Thyroid gland (tissue), 4 donors: ENCODE data around the gene OR14I1.

Experiments used
- CTCF ChIP-seq, 6 experiments: fragments of 200-600 bp in 3 of 6; fragments of 450-650 bp in 3 of 6; sonication (generic) in 3 of 6; IDR thresholded peaks; one replicate each; pipeline ENCODE4 v1.5.1; 2016 to 2019; ENCODE audit warnings: antibody characterized with exemption in 6 of 6, mild to moderate bottlenecking in 2 of 6, inconsistent platforms in 1 of 6, moderate library complexity in 1 of 6
- POLR2A ChIP-seq, 2 donors: fragments of 450-650 bp; IDR thresholded peaks; one replicate each; pipeline ENCODE4 v1.6.1; 2017; ENCODE audit warnings: antibody characterized with exemption in 2 of 2, mild to moderate bottlenecking in 2 of 2, moderate library complexity in 1 of 2

DNA sequence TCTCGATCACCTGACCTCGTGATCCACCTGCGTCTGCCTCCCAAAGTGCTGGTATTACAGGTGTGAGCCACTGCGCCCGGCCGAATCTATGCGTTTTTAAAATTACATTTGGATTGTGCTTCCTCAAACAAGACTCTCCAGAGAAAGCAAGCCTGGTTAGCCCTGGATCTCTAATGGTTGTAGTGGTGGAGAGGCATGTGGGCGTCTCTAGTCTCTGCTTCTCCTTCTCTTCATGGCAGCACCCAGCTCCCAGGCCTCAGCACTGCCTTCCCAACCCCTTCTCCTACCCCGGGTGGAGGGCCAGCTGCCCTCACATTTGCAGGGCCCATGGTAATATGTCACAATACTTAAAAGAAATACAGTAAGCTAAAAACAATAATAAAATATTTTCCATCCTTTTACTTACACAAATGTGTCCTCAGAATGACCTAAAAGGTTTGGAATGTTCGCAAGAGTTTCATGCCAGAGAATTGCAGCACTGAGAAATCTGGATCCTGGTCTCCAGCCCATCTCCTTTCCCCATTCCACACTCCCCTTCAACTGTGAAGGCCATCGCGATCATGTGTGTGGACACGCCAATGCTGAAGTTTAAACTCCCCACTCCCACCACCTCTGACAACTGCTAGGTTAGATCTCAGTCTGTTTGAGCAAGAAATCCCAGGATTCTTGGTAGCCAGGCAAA is 7.0 kb downstream of the OR14I1 start:
- TF ChIP-seq CTCF (IDR thresholded peaks at IDR 0.05) (no peak), POLR2A (IDR thresholded peaks at IDR 0.05) (no peak)
